GM12878 (cell line): Measurements from ENCODE around the gene ADGRG1.

Experiments
- NFXL1 ChIP-seq: fragments of 450-650 bp; IDR thresholded peaks from 2 replicates; pipeline ENCODE4 v1.6.1; 2017; ENCODE audit warnings: antibody characterized with exemption, mild to moderate bottlenecking, borderline replicate concordance
- POLR2A ChIP-seq: IDR thresholded peaks from 2 replicates; pipeline ENCODE4 v1.6.1; 2011; ENCODE audit warnings: low read depth, mild to moderate bottlenecking, low read length
- SPI1 ChIP-seq: IDR thresholded peaks from 2 replicates; pipeline ENCODE4 v1.6.1; 2011; ENCODE audit warnings: low read depth, mild to moderate bottlenecking, low read length, moderate library complexity, borderline replicate concordance; ENCODE audit not compliant: insufficient read depth
- TF ChIP-seq, protein P1 (sequence below): IDR thresholded peaks from 2 replicates; pipeline ENCODE4 v1.6.1; 2011; ENCODE audit warnings: mild to moderate bottlenecking, low read depth, low read length, moderate library complexity; ENCODE audit not compliant: insufficient replicate concordance
- TF ChIP-seq, protein P2 (sequence below): IDR thresholded peaks from 2 replicates; pipeline ENCODE4 v1.6.1; 2011; ENCODE audit warnings: low read depth, low read length, improper control_type of control experiment, borderline replicate concordance
- TF ChIP-seq, protein P3 (sequence below), 3 experiments: IDR thresholded peaks in 2 of 3; conservative IDR thresholded peaks in 1 of 3; 2 replicates each; pipeline ENCODE4 v1.5.1; 2011; ENCODE audit warnings: low read depth in 3 of 3, low read length in 3 of 3, mild to moderate bottlenecking in 3 of 3, control low read depth in 2 of 3, moderate library complexity in 2 of 3, inconsistent platforms in 1 of 3, mixed read lengths in 1 of 3; ENCODE audit not compliant: control insufficient read depth in 2 of 3, insufficient read depth in 1 of 3; ENCODE audit errors: extremely low read depth in 1 of 3
- TF ChIP-seq, protein P4 (sequence below): fragments of 150-350 bp; IDR thresholded peaks from 2 replicates; pipeline ENCODE4 v1.6.1; 2014; ENCODE audit warnings: mild to moderate bottlenecking, low read depth, low read length

DNA sequence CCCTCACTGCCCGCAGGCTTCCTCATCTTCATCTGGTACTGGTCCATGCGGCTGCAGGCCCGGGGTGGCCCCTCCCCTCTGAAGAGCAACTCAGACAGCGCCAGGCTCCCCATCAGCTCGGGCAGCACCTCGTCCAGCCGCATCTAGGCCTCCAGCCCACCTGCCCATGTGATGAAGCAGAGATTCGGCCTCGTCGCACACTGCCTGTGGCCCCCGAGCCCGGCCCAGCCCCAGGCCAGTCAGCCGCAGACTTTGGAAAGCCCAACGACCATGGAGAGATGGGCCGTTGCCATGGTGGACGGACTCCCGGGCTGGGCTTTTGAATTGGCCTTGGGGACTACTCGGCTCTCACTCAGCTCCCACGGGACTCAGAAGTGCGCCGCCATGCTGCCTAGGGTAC lies 35.0 kb downstream of the ADGRG1 start:
- TF ChIP-seq, protein P1, sequence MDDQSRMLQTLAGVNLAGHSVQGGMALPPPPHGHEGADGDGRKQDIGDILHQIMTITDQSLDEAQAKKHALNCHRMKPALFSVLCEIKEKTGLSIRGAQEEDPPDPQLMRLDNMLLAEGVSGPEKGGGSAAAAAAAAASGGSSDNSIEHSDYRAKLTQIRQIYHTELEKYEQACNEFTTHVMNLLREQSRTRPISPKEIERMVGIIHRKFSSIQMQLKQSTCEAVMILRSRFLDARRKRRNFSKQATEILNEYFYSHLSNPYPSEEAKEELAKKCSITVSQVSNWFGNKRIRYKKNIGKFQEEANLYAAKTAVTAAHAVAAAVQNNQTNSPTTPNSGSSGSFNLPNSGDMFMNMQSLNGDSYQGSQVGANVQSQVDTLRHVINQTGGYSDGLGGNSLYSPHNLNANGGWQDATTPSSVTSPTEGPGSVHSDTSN: no peak
- TF ChIP-seq NFXL1 (no peak), SPI1 (no peak), POLR2A (no peak)
- TF ChIP-seq, protein P2, sequence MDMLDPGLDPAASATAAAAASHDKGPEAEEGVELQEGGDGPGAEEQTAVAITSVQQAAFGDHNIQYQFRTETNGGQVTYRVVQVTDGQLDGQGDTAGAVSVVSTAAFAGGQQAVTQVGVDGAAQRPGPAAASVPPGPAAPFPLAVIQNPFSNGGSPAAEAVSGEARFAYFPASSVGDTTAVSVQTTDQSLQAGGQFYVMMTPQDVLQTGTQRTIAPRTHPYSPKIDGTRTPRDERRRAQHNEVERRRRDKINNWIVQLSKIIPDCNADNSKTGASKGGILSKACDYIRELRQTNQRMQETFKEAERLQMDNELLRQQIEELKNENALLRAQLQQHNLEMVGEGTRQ: no peak
- TF ChIP-seq, protein P3, sequence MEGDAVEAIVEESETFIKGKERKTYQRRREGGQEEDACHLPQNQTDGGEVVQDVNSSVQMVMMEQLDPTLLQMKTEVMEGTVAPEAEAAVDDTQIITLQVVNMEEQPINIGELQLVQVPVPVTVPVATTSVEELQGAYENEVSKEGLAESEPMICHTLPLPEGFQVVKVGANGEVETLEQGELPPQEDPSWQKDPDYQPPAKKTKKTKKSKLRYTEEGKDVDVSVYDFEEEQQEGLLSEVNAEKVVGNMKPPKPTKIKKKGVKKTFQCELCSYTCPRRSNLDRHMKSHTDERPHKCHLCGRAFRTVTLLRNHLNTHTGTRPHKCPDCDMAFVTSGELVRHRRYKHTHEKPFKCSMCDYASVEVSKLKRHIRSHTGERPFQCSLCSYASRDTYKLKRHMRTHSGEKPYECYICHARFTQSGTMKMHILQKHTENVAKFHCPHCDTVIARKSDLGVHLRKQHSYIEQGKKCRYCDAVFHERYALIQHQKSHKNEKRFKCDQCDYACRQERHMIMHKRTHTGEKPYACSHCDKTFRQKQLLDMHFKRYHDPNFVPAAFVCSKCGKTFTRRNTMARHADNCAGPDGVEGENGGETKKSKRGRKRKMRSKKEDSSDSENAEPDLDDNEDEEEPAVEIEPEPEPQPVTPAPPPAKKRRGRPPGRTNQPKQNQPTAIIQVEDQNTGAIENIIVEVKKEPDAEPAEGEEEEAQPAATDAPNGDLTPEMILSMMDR (IDR thresholded peaks at IDR 0.05 in 2 of 3, conservative IDR thresholded peaks at IDR 0.05 in 1 of 3; ENCODE audit: control insufficient read depth in 2 of 3, extremely low read depth in 1 of 3, insufficient read depth in 1 of 3, low read depth in 3 of 3, low read length in 3 of 3): no peak
- TF ChIP-seq, protein P4, sequence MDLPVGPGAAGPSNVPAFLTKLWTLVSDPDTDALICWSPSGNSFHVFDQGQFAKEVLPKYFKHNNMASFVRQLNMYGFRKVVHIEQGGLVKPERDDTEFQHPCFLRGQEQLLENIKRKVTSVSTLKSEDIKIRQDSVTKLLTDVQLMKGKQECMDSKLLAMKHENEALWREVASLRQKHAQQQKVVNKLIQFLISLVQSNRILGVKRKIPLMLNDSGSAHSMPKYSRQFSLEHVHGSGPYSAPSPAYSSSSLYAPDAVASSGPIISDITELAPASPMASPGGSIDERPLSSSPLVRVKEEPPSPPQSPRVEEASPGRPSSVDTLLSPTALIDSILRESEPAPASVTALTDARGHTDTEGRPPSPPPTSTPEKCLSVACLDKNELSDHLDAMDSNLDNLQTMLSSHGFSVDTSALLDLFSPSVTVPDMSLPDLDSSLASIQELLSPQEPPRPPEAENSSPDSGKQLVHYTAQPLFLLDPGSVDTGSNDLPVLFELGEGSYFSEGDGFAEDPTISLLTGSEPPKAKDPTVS: no peak
